ENCODE data around the gene MYCBP. TPM values are rescaled to one million over a fixed set of nuclear protein-coding genes. Genes with fewer than 3 reads are reported as not detected.

Gene MYCBP
- total and polyA plus RNA-seq, 2 experiments from 2014 or later, result 14.7 to 33.9 TPM

- no peak overlapping the region for H2AFZ ChIP-seq
- no peaks in the 10 kb centered on the region for H3K27me3 ChIP-seq
- no peaks in the 10 kb centered on the region for H3K9me2 ChIP-seq (replicated peaks; ENCODE audit: insufficient read depth)
- H3K36me3 ChIP-seq (replicated peaks; ENCODE audit: insufficient read depth, low read depth), result no peaks in the 10 kb centered on the region
- no peaks in the 10 kb centered on the region for H3K4me1 ChIP-seq (ENCODE audit: insufficient read depth)
- 82% methylated on average over 13 of the region's 13 CpGs for WGBS (ENCODE audit: low lambda C conversion rate, missing lambda C conversion rate)
- no peak overlapping the region for H3K4me2 ChIP-seq
- H4K20me1 ChIP-seq (ENCODE audit: insufficient read depth, poor library complexity, severe bottlenecking), result no peaks in the 10 kb centered on the region
- H3K4me3 ChIP-seq, result no peak overlapping the region
- no peaks in the 10 kb centered on the region for H3K79me2 ChIP-seq
- no peak overlapping the region for H3K27ac ChIP-seq
- no peak for DNase-seq (ENCODE audit: low spot score)
- TF ChIP-seq EZH2phosphoT487 (IDR thresholded peaks at IDR 0.05; ENCODE audit: low read depth, severe bottlenecking, unreplicated experiment) (no peak), EZH2 (IDR thresholded peaks at IDR 0.05; ENCODE audit: borderline replicate concordance) (no peak), CTCF (IDR thresholded peaks at IDR 0.05; ENCODE audit: poor library complexity) (no peak)
- H3K9me3 ChIP-seq (ENCODE audit: low read depth), result no peaks in the 10 kb centered on the region
Observed at GRCh38 chr1:38908821-38909220, 35.7 kb upstream of the MYCBP start.

GRCh38 chr1:38905985-38906384 lies 32.8 kb upstream of the MYCBP start:
- Histone ChIP-seq H3K4me1 (ENCODE audit: insufficient read depth) (no peaks in the 10 kb centered on the region), H3K9me2 (replicated peaks; ENCODE audit: insufficient read depth) (no peaks in the 10 kb centered on the region), H3K27ac (no peak overlapping the region), H4K20me1 (ENCODE audit: insufficient read depth, poor library complexity, severe bottlenecking) (no peaks in the 10 kb centered on the region), H2AFZ (no peak overlapping the region), H3K27me3 (no peaks in the 10 kb centered on the region), H3K36me3 (replicated peaks; ENCODE audit: insufficient read depth, low read depth) (no peaks in the 10 kb centered on the region), H3K4me2 (no peak overlapping the region), H3K4me3 (no peak overlapping the region), H3K79me2 (no peaks in the 10 kb centered on the region), H3K9me3 (ENCODE audit: low read depth) (no peaks in the 10 kb centered on the region)
- TF ChIP-seq EZH2phosphoT487 (IDR thresholded peaks at IDR 0.05; ENCODE audit: low read depth, severe bottlenecking, unreplicated experiment) (no peak), EZH2 (IDR thresholded peaks at IDR 0.05; ENCODE audit: borderline replicate concordance) (no peak), CTCF (IDR thresholded peaks at IDR 0.05; ENCODE audit: poor library complexity) (no peak)
- no peak for DNase-seq (ENCODE audit: low spot score)
- WGBS (ENCODE audit: low lambda C conversion rate, missing lambda C conversion rate), result 92% methylated on average over 2 of the region's 2 CpGs

- Histone ChIP-seq H3K4me1 (ENCODE audit: insufficient read depth) (no peaks in the 10 kb centered on the region), H3K36me3 (replicated peaks; ENCODE audit: insufficient read depth, low read depth) (no peaks in the 10 kb centered on the region), H3K9me2 (replicated peaks; ENCODE audit: insufficient read depth) (no peaks in the 10 kb centered on the region), H4K20me1 (ENCODE audit: insufficient read depth, poor library complexity, severe bottlenecking) (no peaks in the 10 kb centered on the region), H2AFZ (no peak overlapping the region), H3K27ac (no peak overlapping the region), H3K27me3 (no peaks in the 10 kb centered on the region), H3K9me3 (ENCODE audit: low read depth) (no peaks in the 10 kb centered on the region), H3K4me2 (no peak overlapping the region), H3K4me3 (no peak overlapping the region), H3K79me2 (no peaks in the 10 kb centered on the region)
- no peak for TF ChIP-seq EZH2 (IDR thresholded peaks at IDR 0.05; ENCODE audit: borderline replicate concordance)
- TF ChIP-seq EZH2phosphoT487 (IDR thresholded peaks at IDR 0.05; ENCODE audit: low read depth, severe bottlenecking, unreplicated experiment), result no peak
- no peak for TF ChIP-seq CTCF (IDR thresholded peaks at IDR 0.05; ENCODE audit: poor library complexity)
- WGBS (ENCODE audit: low lambda C conversion rate, missing lambda C conversion rate), result 67% methylated on average over 4 of the region's 4 CpGs
- DNase-seq (ENCODE audit: low spot score), result no peak
Observed at GRCh38 chr1:38899560-38899959, 26.4 kb upstream of the MYCBP start.

- Histone ChIP-seq H3K9me3 (ENCODE audit: low read depth) (no peaks in the 10 kb centered on the region), H3K4me2 (no peak overlapping the region), H3K9me2 (replicated peaks; ENCODE audit: insufficient read depth) (no peaks in the 10 kb centered on the region), H2AFZ (no peak overlapping the region), H3K27me3 (no peaks in the 10 kb centered on the region), H3K79me2 (no peaks in the 10 kb centered on the region), H3K27ac (no peak overlapping the region), H3K36me3 (replicated peaks; ENCODE audit: insufficient read depth, low read depth) (no peaks in the 10 kb centered on the region), H4K20me1 (ENCODE audit: insufficient read depth, poor library complexity, severe bottlenecking) (no peaks in the 10 kb centered on the region), H3K4me1 (ENCODE audit: insufficient read depth) (no peaks in the 10 kb centered on the region), H3K4me3 (no peak overlapping the region)
- no peak for TF ChIP-seq CTCF (IDR thresholded peaks at IDR 0.05; ENCODE audit: poor library complexity)
- TF ChIP-seq EZH2phosphoT487 (IDR thresholded peaks at IDR 0.05; ENCODE audit: low read depth, severe bottlenecking, unreplicated experiment), result no peak
- no peak for TF ChIP-seq EZH2 (IDR thresholded peaks at IDR 0.05; ENCODE audit: borderline replicate concordance)
- DNase-seq (ENCODE audit: low spot score), result no peak
Observed at GRCh38 chr1:38898653-38899230, 25.6 kb upstream of the MYCBP start.

Measured in hepatocyte (in vitro differentiated cells).